ENCODE measurements around the gene KRT33A.

GRCh38 chr17:41308251-41308917, 42.2 kb downstream of the KRT33A start:
- no peak for TF ChIP-seq CTCF (IDR thresholded peaks at IDR 0.05)
- TF ChIP-seq POLR2A (IDR thresholded peaks at IDR 0.05), result no peak
